Activated naive CD8-positive, alpha-beta T cell (primary cell): ENCODE results near the gene TM4SF18.

ENCODE experiments used
- H3K27ac Mint-ChIP-seq: one replicate; pipeline ENCODE4 v1.8.0; 2021; ENCODE audit warnings: mixed read lengths
- H3K27me3 Mint-ChIP-seq: one replicate; pipeline ENCODE4 v1.8.0; 2021; ENCODE audit warnings: mixed read lengths
- H3K36me3 Mint-ChIP-seq: one replicate; pipeline ENCODE4 v1.8.0; 2021; ENCODE audit warnings: mixed read lengths
- H3K4me1 Mint-ChIP-seq: one replicate; pipeline ENCODE4 v1.8.0; 2021; ENCODE audit warnings: low read depth, mixed read lengths
- H3K4me3 Mint-ChIP-seq: one replicate; pipeline ENCODE4 v1.8.0; 2021; ENCODE audit warnings: mild to moderate bottlenecking, mixed read lengths
- H3K9me3 Mint-ChIP-seq: one replicate; pipeline ENCODE4 v1.8.0; 2021; ENCODE audit warnings: low read depth, mixed read lengths

The TM4SF18 gene

DNA sequence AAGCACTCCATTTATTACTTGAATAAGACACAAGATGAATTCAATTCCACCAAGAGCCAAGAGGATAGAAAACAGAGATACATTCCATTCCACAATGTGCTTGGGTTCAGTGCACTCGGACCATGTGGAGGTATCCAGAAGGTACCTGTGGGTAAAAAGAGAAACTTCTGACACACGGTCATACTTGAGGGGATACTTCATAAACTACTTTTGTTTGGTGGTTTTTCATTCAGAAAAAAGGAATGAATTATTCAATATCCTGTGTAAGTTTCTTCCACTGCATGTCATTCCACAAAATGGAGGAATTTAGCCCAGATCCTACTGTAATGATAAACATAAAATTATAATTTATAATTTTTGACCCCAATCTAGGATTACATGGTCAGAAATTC lies 38.3 kb upstream of the TM4SF18 start:
- Mint-ChIP-seq H3K27ac (no peak overlapping the region), H3K27me3 (peaks cover 6% of the 10 kb centered on the region), H3K4me3 (no peak overlapping the region), H3K4me1 (no peaks in the 10 kb centered on the region), H3K36me3 (no peaks in the 10 kb centered on the region), H3K9me3 (no peaks in the 10 kb centered on the region)

DNA sequence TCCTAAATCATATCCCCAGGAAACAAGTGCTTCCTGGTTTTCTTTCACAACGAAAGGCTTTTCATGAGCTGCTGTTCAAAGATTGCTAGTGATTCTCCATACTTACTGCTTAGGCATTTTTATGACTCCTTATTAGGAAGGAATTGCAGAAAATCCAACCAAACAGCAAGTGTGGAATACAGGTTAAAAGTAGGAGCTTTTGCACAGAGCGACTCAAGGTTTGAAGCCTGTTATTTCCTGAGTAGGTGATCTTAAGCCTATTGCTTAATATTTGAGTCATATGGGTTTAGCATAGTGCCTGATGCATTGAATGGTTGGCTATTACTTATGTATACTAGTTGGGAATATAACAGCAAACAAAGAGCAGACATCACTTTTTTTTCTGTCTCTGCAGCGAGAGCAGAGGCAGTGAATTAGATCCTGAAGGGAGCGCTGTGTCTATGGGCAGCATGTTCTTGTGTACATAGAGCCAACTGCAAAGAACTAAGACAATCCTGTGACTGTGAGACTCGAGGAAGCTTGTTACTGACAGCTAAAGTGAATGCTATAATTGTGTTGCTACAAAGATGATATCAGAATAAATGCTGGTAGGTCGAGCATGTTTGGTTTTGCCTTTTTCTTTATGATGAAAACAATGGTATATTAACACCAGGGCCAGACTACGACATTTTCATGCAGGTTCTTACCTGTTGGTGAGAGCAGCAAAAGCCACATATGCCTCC lies 37.7 kb upstream of the TM4SF18 start:
- Mint-ChIP-seq H3K4me1 (no peaks in the 10 kb centered on the region), H3K27me3 (peaks cover 6% of the 10 kb centered on the region), H3K4me3 (no peak overlapping the region)

DNA sequence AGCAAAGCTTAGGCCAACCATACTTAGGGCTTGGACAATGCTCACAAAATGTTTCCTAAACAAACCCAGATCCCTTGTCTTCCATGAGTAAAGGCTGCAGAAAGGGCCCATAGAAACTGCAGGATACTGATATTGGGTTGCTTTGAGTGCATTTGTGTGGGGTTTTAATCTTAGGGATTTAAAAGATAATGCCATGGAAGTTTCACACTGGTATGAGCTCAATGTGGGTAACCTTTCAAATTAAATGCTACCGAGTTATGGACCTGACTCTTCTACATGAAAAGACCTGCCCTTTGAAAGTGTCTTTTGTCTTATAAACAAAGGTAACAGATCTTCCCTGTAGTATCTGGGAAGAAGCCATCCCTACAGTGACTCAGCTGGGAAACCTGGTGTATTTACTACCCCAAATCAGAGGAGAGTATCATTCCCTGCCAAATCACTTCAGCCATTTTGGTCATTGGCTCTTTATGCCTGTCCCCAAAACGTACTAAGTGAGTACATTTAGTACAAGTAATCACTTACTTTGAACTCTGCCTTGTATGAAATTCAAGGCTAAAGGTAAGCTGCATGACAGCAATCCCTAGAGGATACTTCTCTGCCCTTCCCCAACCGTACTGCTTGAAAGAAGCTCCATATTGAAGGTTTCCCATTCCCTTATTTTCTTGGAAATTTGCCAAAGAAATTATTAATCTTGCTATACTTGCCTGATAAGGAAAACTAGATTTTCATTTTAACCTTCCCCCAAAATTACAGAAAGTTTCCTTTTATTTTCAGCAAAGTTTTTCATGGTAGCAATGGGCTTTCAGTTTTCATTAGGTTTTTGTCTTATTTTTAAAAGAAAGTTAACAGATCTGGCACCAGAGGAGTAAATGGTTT lies 36.8 kb upstream of the TM4SF18 start:
- H3K9me3 Mint-ChIP-seq: no peaks in the 10 kb centered on the region
- H3K27me3 Mint-ChIP-seq: peaks cover 4% of the 10 kb centered on the region
- no peaks in the 10 kb centered on the region for H3K36me3 Mint-ChIP-seq
- no peaks in the 10 kb centered on the region for H3K4me1 Mint-ChIP-seq
- no peak overlapping the region for H3K27ac Mint-ChIP-seq
- no peak overlapping the region for H3K4me3 Mint-ChIP-seq

More for the DNA sequence above, 37.7 kb upstream of the TM4SF18 start:
- Mint-ChIP-seq H3K27ac (no peak overlapping the region), H3K9me3 (no peaks in the 10 kb centered on the region), H3K36me3 (no peaks in the 10 kb centered on the region)

DNA sequence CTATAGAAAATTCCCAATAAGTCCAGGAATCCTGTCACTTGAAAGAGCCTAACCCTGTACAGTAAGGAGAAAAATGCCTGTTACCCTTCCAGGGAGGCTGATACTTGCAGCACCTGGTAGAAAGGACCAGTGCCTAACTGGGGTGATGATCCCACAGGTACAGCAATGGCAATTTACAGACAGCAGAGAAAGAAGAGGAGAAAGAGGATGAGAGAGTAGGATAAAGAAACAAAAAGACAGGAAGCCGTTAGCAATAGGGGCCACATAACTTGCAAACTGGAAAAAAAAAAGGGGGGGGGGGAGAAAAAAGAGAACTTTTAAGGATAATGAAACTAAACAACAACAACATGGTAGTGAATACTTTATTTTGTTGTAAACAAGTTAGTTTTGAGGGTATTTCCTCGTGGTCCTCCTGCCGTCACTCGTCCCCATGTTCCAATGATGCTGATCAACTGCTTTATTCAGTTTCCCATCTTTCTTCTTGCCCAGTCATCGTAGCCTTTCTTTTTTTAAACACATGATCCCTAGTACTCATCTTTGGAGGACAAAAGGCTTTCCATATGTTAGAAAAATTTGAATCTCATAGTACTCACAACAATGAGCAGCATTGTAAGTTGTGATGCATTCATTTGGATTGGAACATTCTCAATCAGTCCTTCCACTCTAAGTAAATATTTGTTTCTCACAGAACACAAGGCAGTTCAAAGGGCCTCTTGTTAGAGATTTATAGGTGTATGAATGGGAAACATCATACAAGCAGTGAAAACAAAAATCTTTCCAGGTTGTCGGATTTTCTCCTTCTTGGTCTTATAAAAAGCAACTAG lies 35.5 kb upstream of the TM4SF18 start:
- peaks cover 1% of the 10 kb centered on the region for H3K27me3 Mint-ChIP-seq
- no peak overlapping the region for H3K4me3 Mint-ChIP-seq
- no peaks in the 10 kb centered on the region for H3K4me1 Mint-ChIP-seq
- no peak overlapping the region for H3K27ac Mint-ChIP-seq
- H3K9me3 Mint-ChIP-seq: no peaks in the 10 kb centered on the region
- H3K36me3 Mint-ChIP-seq: no peaks in the 10 kb centered on the region

DNA sequence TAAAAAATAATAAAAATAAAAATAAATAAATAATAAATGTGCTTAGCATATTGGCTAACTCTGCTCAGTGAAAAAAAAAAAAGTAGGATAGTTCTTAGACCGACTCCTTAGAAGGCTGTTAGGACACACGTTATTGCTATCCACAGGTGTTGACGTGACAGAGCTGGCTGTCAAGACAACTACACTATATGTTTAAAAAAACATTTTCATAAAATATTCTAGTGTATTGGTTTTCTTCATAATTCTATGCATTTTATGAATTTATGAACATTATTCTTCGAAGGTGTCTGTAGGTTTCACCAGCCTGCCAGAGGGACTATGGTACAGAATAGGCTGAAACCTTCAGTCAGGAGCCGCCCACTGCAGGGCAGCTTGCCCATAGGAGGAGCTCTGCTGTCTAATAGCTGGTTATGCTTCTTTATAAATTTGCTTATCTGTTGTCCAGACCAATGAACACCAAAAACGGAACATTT lies 34.8 kb upstream of the TM4SF18 start:
- Mint-ChIP-seq H3K4me1 (no peaks in the 10 kb centered on the region), H3K27ac (no peak overlapping the region), H3K27me3 (peaks cover 1% of the 10 kb centered on the region), H3K36me3 (no peaks in the 10 kb centered on the region), H3K4me3 (no peak overlapping the region), H3K9me3 (no peaks in the 10 kb centered on the region)

DNA sequence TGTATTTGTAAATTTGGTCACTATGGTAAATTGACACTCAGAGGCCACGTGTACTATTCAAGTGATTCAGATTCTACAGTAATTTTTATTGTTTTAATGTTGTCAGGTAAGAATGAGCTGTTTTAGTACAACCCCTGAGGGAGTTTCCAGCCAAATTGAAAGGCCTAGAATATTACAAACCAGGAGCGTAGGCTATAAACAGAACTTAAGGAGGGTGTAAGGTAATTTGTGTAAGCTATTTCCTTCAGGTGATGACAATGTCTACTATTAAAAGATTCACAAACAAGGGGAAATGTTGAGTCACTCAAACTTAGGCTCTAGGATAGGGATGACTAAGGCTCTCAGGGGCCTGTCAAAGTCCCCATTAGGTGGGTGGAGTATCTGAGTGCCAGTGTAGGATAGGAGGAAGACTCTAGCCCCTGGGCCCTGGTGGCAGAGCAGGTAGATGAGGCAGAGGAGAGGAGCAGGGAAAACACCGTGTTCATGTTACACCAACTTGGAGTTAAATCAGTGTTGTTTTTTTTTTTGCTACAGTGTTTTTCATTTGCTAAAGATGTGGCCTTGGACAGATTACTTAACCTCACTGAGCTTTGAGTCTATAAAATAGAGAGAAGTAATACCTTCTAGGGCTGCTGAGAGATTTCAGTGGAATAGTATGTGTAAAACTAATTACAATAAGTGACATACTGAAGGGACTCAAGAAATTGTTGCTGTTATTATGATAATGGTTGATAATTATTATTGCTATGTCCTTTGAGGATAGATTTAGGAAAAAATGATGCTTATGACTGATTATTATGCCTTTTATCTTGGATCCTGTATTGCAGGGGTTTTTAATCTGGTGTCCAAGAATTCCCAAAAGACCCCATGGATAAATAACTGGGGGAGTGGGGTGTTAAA lies 33.8 kb upstream of the TM4SF18 start:
- H3K4me3 Mint-ChIP-seq: no peak overlapping the region
- H3K4me1 Mint-ChIP-seq: no peaks in the 10 kb centered on the region
- H3K36me3 Mint-ChIP-seq: no peaks in the 10 kb centered on the region
- H3K27me3 Mint-ChIP-seq: peaks cover 1% of the 10 kb centered on the region
- H3K27ac Mint-ChIP-seq: peak overlapping the region; percentile 12
- H3K9me3 Mint-ChIP-seq: no peaks in the 10 kb centered on the region

DNA sequence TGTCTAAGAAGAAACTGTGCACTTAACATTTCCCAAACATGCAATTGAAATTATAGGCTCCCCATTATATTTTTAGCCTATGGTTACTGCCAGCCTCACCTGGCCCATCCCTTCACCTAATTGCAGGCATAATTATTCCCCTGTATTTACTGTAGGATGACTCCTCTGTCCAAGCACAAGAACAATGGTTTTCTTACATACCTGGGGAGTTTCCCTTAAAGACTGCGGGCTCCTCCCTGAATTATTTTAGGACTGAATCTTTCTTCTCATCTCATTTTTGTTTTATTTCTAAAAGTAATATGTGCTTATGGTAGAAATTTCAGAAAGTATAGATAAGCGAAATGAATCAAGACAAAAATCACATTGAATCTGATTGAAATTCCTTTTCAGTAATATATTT lies 32.6 kb upstream of the TM4SF18 start:
- no peak overlapping the region for H3K4me3 Mint-ChIP-seq
- H3K9me3 Mint-ChIP-seq: no peaks in the 10 kb centered on the region
- peaks cover 2% of the 10 kb centered on the region for H3K27me3 Mint-ChIP-seq
- H3K27ac Mint-ChIP-seq: no peak overlapping the region
- no peaks in the 10 kb centered on the region for H3K4me1 Mint-ChIP-seq
- H3K36me3 Mint-ChIP-seq: no peaks in the 10 kb centered on the region

DNA sequence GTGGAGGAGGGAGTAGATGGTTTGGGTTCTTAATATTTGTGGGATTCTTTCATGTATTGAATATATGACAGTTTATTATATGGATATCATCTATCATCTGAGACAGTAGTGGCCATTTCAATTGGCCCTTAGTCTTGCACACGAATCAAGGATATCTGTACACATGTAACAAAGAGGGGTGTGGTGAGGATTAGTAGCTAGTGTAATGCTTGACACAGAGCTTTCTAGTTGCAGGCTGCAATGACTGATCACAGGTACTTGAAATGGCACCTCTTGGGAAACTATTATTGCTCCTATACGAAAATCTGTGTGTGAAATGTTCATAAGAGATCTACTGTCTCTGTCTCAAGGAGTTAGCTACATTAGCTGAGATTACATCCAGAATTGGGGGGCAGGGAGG lies 31.2 kb upstream of the TM4SF18 start:
- no peaks in the 10 kb centered on the region for H3K9me3 Mint-ChIP-seq
- no peaks in the 10 kb centered on the region for H3K4me1 Mint-ChIP-seq
- H3K27me3 Mint-ChIP-seq: peaks cover 2% of the 10 kb centered on the region
- H3K27ac Mint-ChIP-seq: no peak overlapping the region
- H3K4me3 Mint-ChIP-seq: no peak overlapping the region
- no peaks in the 10 kb centered on the region for H3K36me3 Mint-ChIP-seq

DNA sequence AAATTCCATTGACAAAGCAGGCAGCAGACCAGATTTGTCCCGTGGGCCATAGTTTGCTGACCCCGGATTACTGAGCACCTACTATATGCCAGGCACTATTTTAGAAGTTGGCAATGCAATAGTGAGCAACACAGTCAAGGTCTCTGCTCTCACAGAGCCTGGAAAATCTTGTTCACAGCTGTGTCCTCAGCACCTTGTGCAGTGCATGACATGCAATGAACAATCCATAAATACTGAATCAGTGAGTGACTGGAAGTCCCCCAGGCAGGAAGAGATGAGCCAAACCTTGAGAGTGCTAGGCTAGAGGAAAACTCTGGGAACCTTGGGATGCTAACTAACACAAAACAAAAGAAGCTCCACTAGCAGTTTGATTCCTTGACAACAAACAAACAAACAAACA lies 29.6 kb upstream of the TM4SF18 start:
- Mint-ChIP-seq H3K27me3 (peaks cover 5% of the 10 kb centered on the region), H3K4me3 (no peak overlapping the region)

DNA sequence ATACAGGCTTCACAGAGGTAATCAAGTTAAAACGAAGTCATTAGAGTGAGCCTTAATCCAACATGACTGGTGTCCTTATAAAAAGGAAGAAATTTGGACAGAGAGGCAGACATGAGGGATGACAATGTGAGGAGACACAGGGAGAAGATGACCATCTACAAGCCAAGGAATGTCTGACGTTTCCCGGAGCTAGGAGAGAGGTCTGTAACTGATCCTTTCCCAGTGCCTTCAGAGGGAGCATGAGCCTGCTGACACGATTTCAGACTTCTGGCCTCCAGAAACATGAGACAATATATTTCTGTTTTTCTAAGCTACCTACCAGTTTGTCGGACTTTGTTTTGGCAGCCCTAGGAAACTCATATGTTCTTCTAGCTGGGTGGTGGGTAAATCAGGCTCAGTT lies 28.9 kb upstream of the TM4SF18 start:
- Mint-ChIP-seq H3K27me3 (peaks cover 6% of the 10 kb centered on the region), H3K4me1 (no peaks in the 10 kb centered on the region), H3K36me3 (no peaks in the 10 kb centered on the region), H3K4me3 (no peak overlapping the region), H3K27ac (no peak overlapping the region), H3K9me3 (no peaks in the 10 kb centered on the region)

More for the DNA sequence above, 29.6 kb upstream of the TM4SF18 start:
- Mint-ChIP-seq H3K9me3 (no peaks in the 10 kb centered on the region), H3K36me3 (no peaks in the 10 kb centered on the region), H3K4me1 (no peaks in the 10 kb centered on the region), H3K27ac (no peak overlapping the region)

DNA sequence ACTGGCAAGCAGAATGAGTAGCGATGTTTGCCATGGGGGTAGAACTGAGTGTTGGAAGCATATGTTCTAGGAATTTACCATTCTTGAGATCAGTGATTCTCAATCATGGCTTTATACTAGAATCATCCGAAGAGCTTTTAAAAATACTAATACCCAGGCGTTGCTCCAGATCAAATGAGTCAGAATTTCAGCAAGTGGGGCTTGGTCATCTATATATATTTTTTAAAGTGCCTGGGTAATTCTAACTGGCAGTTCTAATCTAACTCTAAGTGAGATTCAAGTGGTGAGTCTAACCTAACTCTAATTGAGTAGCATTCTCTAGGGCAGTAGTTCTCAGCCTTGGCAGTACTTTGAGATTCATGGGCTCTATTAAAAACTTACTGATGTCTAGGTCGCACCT lies 23.2 kb upstream of the TM4SF18 start:
- H3K36me3 Mint-ChIP-seq: no peaks in the 10 kb centered on the region
- H3K27me3 Mint-ChIP-seq: peaks cover 10% of the 10 kb centered on the region
- no peaks in the 10 kb centered on the region for H3K9me3 Mint-ChIP-seq
- no peaks in the 10 kb centered on the region for H3K4me1 Mint-ChIP-seq
- H3K27ac Mint-ChIP-seq: no peak overlapping the region
- no peak overlapping the region for H3K4me3 Mint-ChIP-seq

DNA sequence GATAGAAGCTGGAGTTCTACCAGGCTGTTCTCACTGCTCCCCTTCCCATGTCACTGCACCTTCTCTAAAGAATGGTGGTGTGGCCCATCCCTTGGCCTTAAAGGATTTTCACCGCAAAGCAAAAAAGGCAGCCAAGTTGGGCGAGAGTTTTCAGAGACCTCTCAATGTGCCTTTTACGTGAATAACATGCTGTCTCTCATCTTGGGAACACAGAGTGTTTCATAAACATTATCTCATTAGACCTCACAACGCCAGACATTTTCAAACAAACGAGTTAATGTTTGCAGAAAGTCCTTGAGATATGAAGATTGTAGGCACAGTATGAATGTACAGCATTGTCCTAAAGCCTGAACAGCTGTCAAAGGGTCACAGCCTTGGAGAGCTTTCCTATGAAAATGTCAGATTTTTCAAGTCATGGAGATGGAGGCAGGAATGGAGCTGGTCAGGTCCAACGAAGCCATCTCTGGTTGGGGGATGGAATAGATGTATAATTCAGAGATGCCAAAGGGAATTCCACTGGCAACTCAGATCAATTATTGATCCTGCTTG lies 22.7 kb upstream of the TM4SF18 start:
- peaks cover 10% of the 10 kb centered on the region for H3K27me3 Mint-ChIP-seq
- no peaks in the 10 kb centered on the region for H3K36me3 Mint-ChIP-seq
- H3K4me3 Mint-ChIP-seq: no peak overlapping the region
- no peak overlapping the region for H3K27ac Mint-ChIP-seq
- no peaks in the 10 kb centered on the region for H3K9me3 Mint-ChIP-seq
- H3K4me1 Mint-ChIP-seq: no peaks in the 10 kb centered on the region

DNA sequence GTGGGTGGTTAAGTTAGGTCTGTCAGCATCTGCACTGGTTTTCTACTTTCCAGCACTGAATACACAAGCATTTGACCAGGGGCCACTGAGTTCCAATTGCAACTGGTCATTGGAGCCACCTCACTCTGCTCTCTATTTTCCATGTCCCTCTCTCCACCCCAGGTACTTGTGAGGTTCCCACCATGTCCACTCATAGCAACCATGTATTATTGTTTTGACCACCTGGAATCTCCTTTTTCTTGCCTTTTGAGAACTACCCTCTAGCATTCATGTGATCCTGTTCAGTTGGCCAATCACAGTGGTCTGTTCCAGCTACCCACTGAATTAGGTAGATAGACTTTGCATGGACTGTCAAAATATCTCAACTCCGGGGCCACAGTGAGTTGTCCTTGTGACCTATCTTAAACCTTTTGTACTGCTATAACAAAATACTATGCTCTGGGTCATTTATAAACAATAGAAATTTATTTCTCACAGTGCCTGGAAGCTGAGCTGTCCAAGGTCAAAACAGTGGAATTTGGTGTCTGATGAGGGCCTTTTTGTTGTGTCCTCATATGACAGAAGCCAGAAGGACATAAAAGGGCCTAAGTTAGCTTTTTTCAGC lies 20.2 kb upstream of the TM4SF18 start:
- Mint-ChIP-seq H3K27ac (no peak overlapping the region), H3K9me3 (no peaks in the 10 kb centered on the region), H3K27me3 (peaks cover 9% of the 10 kb centered on the region), H3K4me1 (no peaks in the 10 kb centered on the region), H3K36me3 (no peaks in the 10 kb centered on the region), H3K4me3 (no peak overlapping the region)
